Prostate gland (tissue), 2 donors: ENCODE results near the gene GOLM1.
"Not testable (repeated sequence)": the region's sequence is repeated elsewhere in the genome, so short reads cannot be mapped to it uniquely, and the experiment has no call there.

ENCODE experiments used
- POLR2A ChIP-seq: fragments of 450-650 bp; IDR thresholded peaks from one replicate; pipeline ENCODE4 v1.6.1; 2016; ENCODE audit warnings: antibody characterized with exemption, mild to moderate bottlenecking
- TF ChIP-seq, protein P1 (sequence below), 4 experiments: fragments of 200-600 bp in 2 of 4; fragments of 450-650 bp in 2 of 4; sonication (generic) in 2 of 4; IDR thresholded peaks; 1 replicate in 3 of 4; 2 replicates in 1 of 4; pipeline ENCODE4 v1.5.1; 2016 to 2019; ENCODE audit warnings: antibody characterized with exemption in 4 of 4, mild to moderate bottlenecking in 2 of 4, moderate library complexity in 2 of 4

DNA sequence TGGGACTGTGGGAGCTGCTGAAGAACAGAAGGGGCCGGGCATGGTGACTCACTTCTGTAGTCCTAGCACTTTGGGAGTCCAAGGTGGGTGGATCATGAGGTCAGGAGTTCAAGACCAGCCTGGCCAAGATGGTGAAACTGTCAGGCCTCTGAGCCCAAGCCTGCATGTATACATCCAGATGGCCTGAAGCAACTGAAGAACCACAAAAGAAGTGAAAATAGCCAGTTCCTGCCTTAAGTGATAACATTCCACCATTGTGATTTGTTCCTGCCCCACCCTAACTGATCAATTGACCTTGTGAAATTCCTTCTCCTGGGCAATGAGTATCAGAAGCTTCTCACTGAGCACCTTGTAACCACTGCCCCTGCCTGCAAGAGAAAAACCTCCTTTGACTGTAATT is 46.6 kb upstream of the GOLM1 start:
- TF ChIP-seq, protein P1, sequence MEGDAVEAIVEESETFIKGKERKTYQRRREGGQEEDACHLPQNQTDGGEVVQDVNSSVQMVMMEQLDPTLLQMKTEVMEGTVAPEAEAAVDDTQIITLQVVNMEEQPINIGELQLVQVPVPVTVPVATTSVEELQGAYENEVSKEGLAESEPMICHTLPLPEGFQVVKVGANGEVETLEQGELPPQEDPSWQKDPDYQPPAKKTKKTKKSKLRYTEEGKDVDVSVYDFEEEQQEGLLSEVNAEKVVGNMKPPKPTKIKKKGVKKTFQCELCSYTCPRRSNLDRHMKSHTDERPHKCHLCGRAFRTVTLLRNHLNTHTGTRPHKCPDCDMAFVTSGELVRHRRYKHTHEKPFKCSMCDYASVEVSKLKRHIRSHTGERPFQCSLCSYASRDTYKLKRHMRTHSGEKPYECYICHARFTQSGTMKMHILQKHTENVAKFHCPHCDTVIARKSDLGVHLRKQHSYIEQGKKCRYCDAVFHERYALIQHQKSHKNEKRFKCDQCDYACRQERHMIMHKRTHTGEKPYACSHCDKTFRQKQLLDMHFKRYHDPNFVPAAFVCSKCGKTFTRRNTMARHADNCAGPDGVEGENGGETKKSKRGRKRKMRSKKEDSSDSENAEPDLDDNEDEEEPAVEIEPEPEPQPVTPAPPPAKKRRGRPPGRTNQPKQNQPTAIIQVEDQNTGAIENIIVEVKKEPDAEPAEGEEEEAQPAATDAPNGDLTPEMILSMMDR (IDR thresholded peaks at IDR 0.05) = not testable (repeated sequence)
- TF ChIP-seq POLR2A = not testable (repeated sequence)
